Measurements from ENCODE around the gene PARD3B.

Gene PARD3B

DNA sequence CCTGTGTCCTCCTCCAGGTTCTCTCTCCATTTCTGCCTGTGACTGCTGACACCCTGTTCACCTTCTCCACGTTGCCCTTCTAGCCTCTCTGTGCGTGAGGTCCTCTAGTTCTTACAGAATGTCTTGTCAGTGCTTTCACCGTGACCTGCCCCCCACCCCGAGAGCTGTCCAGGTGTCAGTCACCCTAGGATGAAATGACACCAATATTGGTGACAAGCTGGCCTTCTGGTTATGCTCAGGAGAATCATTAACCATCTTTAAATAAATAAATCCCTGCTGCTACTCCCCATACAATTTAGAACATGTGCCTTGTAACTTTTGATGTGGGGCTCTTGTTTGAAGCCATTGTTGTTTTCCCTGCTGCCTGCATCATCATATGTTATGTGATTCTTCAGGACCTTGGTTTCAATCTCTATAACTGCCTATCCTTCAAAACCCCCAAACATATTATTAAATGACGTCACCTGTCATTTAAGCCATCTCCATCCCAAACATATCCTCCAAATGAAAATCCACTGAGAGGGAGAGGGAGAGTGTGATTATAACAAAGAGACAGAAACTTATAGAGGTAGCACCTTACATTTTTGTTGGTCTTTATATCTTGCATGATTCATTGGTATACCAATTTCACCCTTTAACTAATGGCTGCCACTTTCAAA lies 496.3 kb downstream of the PARD3B start:
- DNase-seq (ENCODE audit: low read depth), result no peak
- no peak for TF ChIP-seq POLR2A (IDR thresholded peaks at IDR 0.05; ENCODE audit: extremely low read depth, insufficient read length)
- TF ChIP-seq MAX (IDR thresholded peaks at IDR 0.05; ENCODE audit: low read depth, low read length), result no peak
- no peak for TF ChIP-seq MYC (IDR thresholded peaks at IDR 0.05; ENCODE audit: low read depth, low read length)
- TF ChIP-seq, protein P1, sequence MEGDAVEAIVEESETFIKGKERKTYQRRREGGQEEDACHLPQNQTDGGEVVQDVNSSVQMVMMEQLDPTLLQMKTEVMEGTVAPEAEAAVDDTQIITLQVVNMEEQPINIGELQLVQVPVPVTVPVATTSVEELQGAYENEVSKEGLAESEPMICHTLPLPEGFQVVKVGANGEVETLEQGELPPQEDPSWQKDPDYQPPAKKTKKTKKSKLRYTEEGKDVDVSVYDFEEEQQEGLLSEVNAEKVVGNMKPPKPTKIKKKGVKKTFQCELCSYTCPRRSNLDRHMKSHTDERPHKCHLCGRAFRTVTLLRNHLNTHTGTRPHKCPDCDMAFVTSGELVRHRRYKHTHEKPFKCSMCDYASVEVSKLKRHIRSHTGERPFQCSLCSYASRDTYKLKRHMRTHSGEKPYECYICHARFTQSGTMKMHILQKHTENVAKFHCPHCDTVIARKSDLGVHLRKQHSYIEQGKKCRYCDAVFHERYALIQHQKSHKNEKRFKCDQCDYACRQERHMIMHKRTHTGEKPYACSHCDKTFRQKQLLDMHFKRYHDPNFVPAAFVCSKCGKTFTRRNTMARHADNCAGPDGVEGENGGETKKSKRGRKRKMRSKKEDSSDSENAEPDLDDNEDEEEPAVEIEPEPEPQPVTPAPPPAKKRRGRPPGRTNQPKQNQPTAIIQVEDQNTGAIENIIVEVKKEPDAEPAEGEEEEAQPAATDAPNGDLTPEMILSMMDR (IDR thresholded peaks at IDR 0.05; ENCODE audit: low read depth, low read length), result no peak

GRCh38 chr2:205043285-205043684 lies 498.0 kb downstream of the PARD3B start:
- DNase-seq (ENCODE audit: low read depth), result no peak
- H3K4me3 ChIP-seq (ENCODE audit: low read depth, low read length), result no peak overlapping the region
- TF ChIP-seq, protein P1 (IDR thresholded peaks at IDR 0.05; ENCODE audit: low read depth, low read length), result no peak
- TF ChIP-seq MAX (IDR thresholded peaks at IDR 0.05; ENCODE audit: low read depth, low read length) (no peak), POLR2A (IDR thresholded peaks at IDR 0.05; ENCODE audit: extremely low read depth, insufficient read length) (no peak)

More for the DNA sequence above, 496.3 kb downstream of the PARD3B start:
- no peak overlapping the region for H3K4me3 ChIP-seq (ENCODE audit: low read depth, low read length)

DNA sequence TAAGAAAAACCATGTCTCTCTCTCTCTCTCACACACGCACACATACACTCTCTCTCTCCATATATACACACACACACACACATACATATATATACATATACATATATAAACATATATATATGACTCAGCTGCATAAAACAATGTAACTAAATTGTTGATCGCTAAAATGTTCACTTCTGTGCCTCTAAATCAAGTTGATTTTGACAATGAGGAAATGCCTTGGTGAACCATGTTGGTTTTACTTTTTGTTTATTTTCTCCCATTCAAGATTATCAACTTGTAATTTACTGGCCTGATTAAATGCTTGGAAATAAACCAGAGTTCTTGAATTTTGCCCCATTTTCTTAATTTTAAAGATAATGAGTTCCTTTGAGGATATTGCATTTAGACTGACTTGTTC lies 500.4 kb downstream of the PARD3B start:
- DNase-seq (ENCODE audit: low read depth), result no peak
- no peak overlapping the region for H3K4me3 ChIP-seq (ENCODE audit: low read depth, low read length)
- TF ChIP-seq MAX (IDR thresholded peaks at IDR 0.05; ENCODE audit: low read depth, low read length) (no peak), POLR2A (IDR thresholded peaks at IDR 0.05; ENCODE audit: extremely low read depth, insufficient read length) (no peak), MYC (IDR thresholded peaks at IDR 0.05; ENCODE audit: low read depth, low read length) (no peak)
- TF ChIP-seq, protein P1 (IDR thresholded peaks at IDR 0.05; ENCODE audit: low read depth, low read length), result no peak

DNA sequence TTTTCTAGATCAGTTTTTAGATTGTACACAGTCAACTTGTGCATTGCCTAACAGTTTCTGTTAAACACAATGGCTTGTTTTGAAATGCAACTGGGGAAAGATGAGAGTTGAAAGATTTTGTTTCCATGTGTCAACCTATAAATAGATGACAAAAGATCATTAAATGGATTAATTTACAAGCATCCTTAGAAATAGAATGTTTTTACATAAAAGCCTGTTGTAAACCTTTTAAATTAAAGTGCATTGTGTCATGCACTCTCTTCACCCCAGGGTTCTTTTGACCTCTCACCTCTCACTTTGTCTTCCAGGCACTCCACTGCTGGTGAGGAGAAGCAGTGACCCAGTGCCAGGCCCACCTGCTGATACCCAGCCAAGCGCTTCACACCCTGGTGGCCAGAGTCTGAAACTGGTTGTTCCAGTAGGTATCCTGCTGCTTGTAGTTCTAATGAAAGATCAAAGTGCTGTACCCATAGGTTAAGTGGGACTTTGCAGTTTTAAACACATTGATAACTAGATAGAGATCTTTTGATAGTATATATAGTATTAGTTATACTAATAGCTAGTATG lies 502.1 kb downstream of the PARD3B start:
- DNase-seq (ENCODE audit: low read depth), result no peak

DNA sequence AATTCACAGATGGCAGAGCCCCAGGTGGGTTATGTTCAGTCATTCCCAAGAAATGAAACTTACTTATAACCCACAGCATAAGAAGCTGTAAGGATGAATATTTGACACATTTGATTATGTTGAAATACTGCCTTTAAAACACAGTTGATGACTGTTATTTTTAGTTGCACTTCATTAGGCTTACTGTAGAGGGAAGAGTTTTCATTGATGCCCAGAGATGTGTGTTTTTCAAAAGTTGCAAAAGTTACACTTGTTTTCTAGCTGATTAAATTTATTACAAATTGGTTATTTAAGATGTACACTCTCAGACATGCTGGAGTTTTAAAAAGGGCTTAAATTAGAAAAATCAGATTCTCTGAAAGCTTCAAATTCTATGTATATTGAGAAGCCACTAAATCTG lies 506.1 kb downstream of the PARD3B start:
- H3K4me3 ChIP-seq (ENCODE audit: low read depth, low read length), result no peak overlapping the region
- TF ChIP-seq, protein P1 (IDR thresholded peaks at IDR 0.05; ENCODE audit: low read depth, low read length), result no peak
- TF ChIP-seq MYC (IDR thresholded peaks at IDR 0.05; ENCODE audit: low read depth, low read length) (no peak), POLR2A (IDR thresholded peaks at IDR 0.05; ENCODE audit: extremely low read depth, insufficient read length) (no peak), MAX (IDR thresholded peaks at IDR 0.05; ENCODE audit: low read depth, low read length) (no peak)
- no peak for DNase-seq (ENCODE audit: low read depth)

More for the DNA sequence above, 502.1 kb downstream of the PARD3B start:
- H3K4me3 ChIP-seq (ENCODE audit: low read depth, low read length), result no peak overlapping the region
- TF ChIP-seq POLR2A (IDR thresholded peaks at IDR 0.05; ENCODE audit: extremely low read depth, insufficient read length), result no peak

DNA sequence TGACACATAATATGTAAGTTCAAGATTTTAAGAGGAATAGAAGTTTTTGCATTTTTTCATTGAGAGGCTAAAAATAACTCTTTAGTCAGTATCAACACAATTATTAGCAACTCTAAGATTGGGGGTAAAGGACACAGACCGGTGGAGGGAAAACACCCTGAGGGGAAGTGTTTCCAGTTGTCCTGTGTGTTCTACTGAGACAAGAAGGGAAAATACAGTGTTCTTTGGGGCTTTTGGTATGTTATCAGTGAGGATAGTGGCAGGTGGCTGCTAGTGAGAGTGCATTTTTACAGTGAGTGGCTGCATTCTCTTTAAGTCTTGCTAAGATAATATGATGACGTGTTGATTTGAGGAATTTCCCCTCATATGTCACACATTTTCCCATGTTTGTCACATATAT lies 507.5 kb downstream of the PARD3B start:
- H3K4me3 ChIP-seq (ENCODE audit: low read depth, low read length), result no peak overlapping the region
- no peak for DNase-seq (ENCODE audit: low read depth)
- TF ChIP-seq MYC (IDR thresholded peaks at IDR 0.05; ENCODE audit: low read depth, low read length) (no peak), POLR2A (IDR thresholded peaks at IDR 0.05; ENCODE audit: extremely low read depth, insufficient read length) (no peak), MAX (IDR thresholded peaks at IDR 0.05; ENCODE audit: low read depth, low read length) (no peak)
- TF ChIP-seq, protein P1 (IDR thresholded peaks at IDR 0.05; ENCODE audit: low read depth, low read length), result no peak
